GM19099 (cell line): ENCODE results near the gene STIMATE.

ENCODE experiments used
- POLR2A ChIP-seq: IDR thresholded peaks from 3 replicates; pipeline ENCODE4 v1.6.1; 2011; ENCODE audit warnings: low read depth; ENCODE audit not compliant: insufficient read length; ENCODE audit errors: extremely low read depth

Gene STIMATE

GRCh38 chr3:52809149-52809548 lies 88.2 kb downstream of the STIMATE start:
- TF ChIP-seq POLR2A = no peak

GRCh38 chr3:52805270-52806039 lies 91.9 kb downstream of the STIMATE start:
- TF ChIP-seq POLR2A = no peak

- no peak for TF ChIP-seq POLR2A
Measured at GRCh38 chr3:52801839-52802238, 95.5 kb downstream of the STIMATE start.

GRCh38 chr3:52800079-52800478 lies 97.3 kb downstream of the STIMATE start:
- TF ChIP-seq POLR2A = no peak

- TF ChIP-seq POLR2A = no peak
Measured at GRCh38 chr3:52798978-52799476, 98.3 kb downstream of the STIMATE start.

- no peak for TF ChIP-seq POLR2A
Measured at GRCh38 chr3:52798376-52798977, 98.9 kb downstream of the STIMATE start.

- TF ChIP-seq POLR2A = no peak
Measured at GRCh38 chr3:52796411-52796810, 100.9 kb downstream of the STIMATE start.

- TF ChIP-seq POLR2A = no peak
Measured at GRCh38 chr3:52795298-52795900, 101.9 kb downstream of the STIMATE start.

- TF ChIP-seq POLR2A = no peak
Measured at GRCh38 chr3:52794612-52795099, 102.7 kb downstream of the STIMATE start, which contains the start of gene ITIH3. Gene ITIH3, plus strand, starts transcription at chr3:52794796. Its CDS starts 8 bp downstream, at chr3:52794804.

- no peak for TF ChIP-seq POLR2A
Measured at GRCh38 chr3:52793702-52794611, 103.4 kb downstream of the STIMATE start.

- TF ChIP-seq POLR2A = no peak
Measured at GRCh38 chr3:52792961-52793695, 104.2 kb downstream of the STIMATE start.

GRCh38 chr3:52792413-52792812 lies 104.9 kb downstream of the STIMATE start:
- no peak for TF ChIP-seq POLR2A

GRCh38 chr3:52791928-52792327 lies 105.4 kb downstream of the STIMATE start:
- no peak for TF ChIP-seq POLR2A

GRCh38 chr3:52791366-52791765 lies 106.0 kb downstream of the STIMATE start:
- no peak for TF ChIP-seq POLR2A
